Measurements from ENCODE around the gene CHD9NB. TPM values are rescaled to one million over a fixed set of nuclear protein-coding genes. Genes with fewer than 3 reads are reported as not detected.

The CHD9NB gene
- polyA plus RNA-seq, 3 donors, result not detected

- H3K79me2 ChIP-seq (ENCODE audit: insufficient read depth, low read length), result no peaks in the 10 kb centered on the region
- H3K27ac Mint-ChIP-seq, result peak overlapping the region in 2 of 7 donors; percentile 15 to 31
- H3K4me3 ChIP-seq (replicated peaks in 1 of 3; ENCODE audit: low read depth in 2 of 3, low read length in 3 of 3), result no peak overlapping the region
- 89% methylated on average over 5 of the region's 6 CpGs for WGBS (ENCODE audit: insufficient coverage)
- TF ChIP-seq CTCF (IDR thresholded peaks at IDR 0.05), result no peak
- no peak overlapping the region for H3K27ac ChIP-seq (ENCODE audit: low read depth in 1 of 2, low read length in 2 of 2)
- intact Hi-C loops (cut with micrococcal nuclease), result no loop called here
- peaks cover 10 to 16% of the 10 kb centered on the region in 2 donors for H3K36me3 Mint-ChIP-seq
- peaks cover 0 to 1% (median 1%) of the 10 kb centered on the region in 3 donors for H3K27me3 Mint-ChIP-seq (ENCODE audit: low read depth in 3 of 3)
- H3K9me3 Mint-ChIP-seq, result no peaks in the 10 kb centered on the region
- H3K4me2 ChIP-seq (replicated peaks; ENCODE audit: extremely low read depth, low read length, poor library complexity, severe bottlenecking), result no peak overlapping the region
- peaks cover 5% of the 10 kb centered on the region for H4K20me1 ChIP-seq (ENCODE audit: insufficient read depth, low read length)
- no peak for DNase-seq
- H3K4me3 Mint-ChIP-seq, result no peak overlapping the region
- H3K9ac ChIP-seq (ENCODE audit: insufficient read depth, low read length, poor library complexity, severe bottlenecking), result no peak overlapping the region
- H3K9me3 ChIP-seq (replicated peaks in 1 of 2; ENCODE audit: control insufficient read depth in 1 of 2, insufficient read depth in 1 of 2, low read length in 2 of 2), result no peaks in the 10 kb centered on the region
- H3K4me1 ChIP-seq (ENCODE audit: control insufficient read depth in 1 of 2, insufficient read depth in 2 of 2, low read length in 2 of 2), result peaks cover 20 to 26% of the 10 kb centered on the region in 2 donors
- peak overlapping the region; percentile 21 for H2AFZ ChIP-seq (ENCODE audit: insufficient read depth, low read depth, low read length, poor library complexity, severe bottlenecking)
- no peaks in the 10 kb centered on the region for H3K27me3 ChIP-seq (ENCODE audit: control insufficient read depth in 2 of 2, insufficient read depth in 2 of 2, low read length in 2 of 2)
- H3K4me1 Mint-ChIP-seq, result peaks cover 24% of the 10 kb centered on the region
- no peaks in the 10 kb centered on the region for H3K36me3 ChIP-seq (replicated peaks in 1 of 2; ENCODE audit: control insufficient read depth in 1 of 2, insufficient read depth in 2 of 2, low read length in 2 of 2)
Measured at GRCh38 chr16:53085931-53086421, 33.3 kb upstream of the CHD9NB start.

GRCh38 chr16:53085369-53085843 is 32.7 kb upstream of the CHD9NB start:
- no peaks in the 10 kb centered on the region for H3K79me2 ChIP-seq (ENCODE audit: insufficient read depth, low read length)
- no peak overlapping the region for H3K4me3 ChIP-seq (replicated peaks in 1 of 3; ENCODE audit: low read depth in 2 of 3, low read length in 3 of 3)
- intact Hi-C loops (cut with micrococcal nuclease), result no loop called here
- peaks cover 8 to 16% of the 10 kb centered on the region in 2 donors for H3K36me3 Mint-ChIP-seq
- 0% methylated on average over 1 of the region's 4 CpGs for WGBS (ENCODE audit: insufficient coverage)
- peaks cover 0 to 1% (median 0%) of the 10 kb centered on the region in 3 donors for H3K27me3 Mint-ChIP-seq (ENCODE audit: low read depth in 3 of 3)
- no peak overlapping the region for H3K4me3 Mint-ChIP-seq
- H3K9me3 Mint-ChIP-seq, result no peaks in the 10 kb centered on the region
- peaks cover 14 to 21% of the 10 kb centered on the region in 2 donors for H3K4me1 ChIP-seq (ENCODE audit: control insufficient read depth in 1 of 2, insufficient read depth in 2 of 2, low read length in 2 of 2)
- no peak for TF ChIP-seq CTCF (IDR thresholded peaks at IDR 0.05)
- no peak for DNase-seq
- no peaks in the 10 kb centered on the region for H3K9me3 ChIP-seq (replicated peaks in 1 of 2; ENCODE audit: control insufficient read depth in 1 of 2, insufficient read depth in 1 of 2, low read length in 2 of 2)
- H3K4me2 ChIP-seq (replicated peaks; ENCODE audit: extremely low read depth, low read length, poor library complexity, severe bottlenecking), result no peak overlapping the region
- H3K36me3 ChIP-seq (replicated peaks in 1 of 2; ENCODE audit: control insufficient read depth in 1 of 2, insufficient read depth in 2 of 2, low read length in 2 of 2), result no peaks in the 10 kb centered on the region
- peak overlapping the region; percentile 21 for H2AFZ ChIP-seq (ENCODE audit: insufficient read depth, low read depth, low read length, poor library complexity, severe bottlenecking)
- H3K27ac ChIP-seq (ENCODE audit: low read depth in 1 of 2, low read length in 2 of 2), result peak overlapping the region in 1 of 2 donors; percentile 36
- H3K4me1 Mint-ChIP-seq, result peaks cover 19% of the 10 kb centered on the region
- H3K27me3 ChIP-seq (ENCODE audit: control insufficient read depth in 2 of 2, insufficient read depth in 2 of 2, low read length in 2 of 2), result no peaks in the 10 kb centered on the region
- peak overlapping the region in 4 of 7 donors; percentile 15 to 54 (median 30) for H3K27ac Mint-ChIP-seq
- no peak overlapping the region for H3K9ac ChIP-seq (ENCODE audit: insufficient read depth, low read length, poor library complexity, severe bottlenecking)
- H4K20me1 ChIP-seq (ENCODE audit: insufficient read depth, low read length), result peaks cover 5% of the 10 kb centered on the region
